Fibroblast of villous mesenchyme (primary cell): ENCODE measurements around the gene RAB44. TPM values are rescaled to one million over a fixed set of nuclear protein-coding genes. Genes with fewer than 3 reads are reported as not detected.

Experiments used
- DNase-seq: peaks from one replicate; pipeline ENCODE4 v3.0.0-alpha.2; 2010; ENCODE audit warnings: low read depth
- H3K4me3 ChIP-seq: 2 replicates; pipeline ENCODE4 v1.5.1; 2011; ENCODE audit warnings: low read depth, mild to moderate bottlenecking, low read length
- CTCF ChIP-seq: IDR thresholded peaks from 2 replicates; pipeline ENCODE4 v1.5.1; 2012; ENCODE audit warnings: low read depth, mild to moderate bottlenecking, low read length; ENCODE audit not compliant: insufficient read depth
- total RNA-seq: library from RNA; depleted of rRNA; stranded (reverse); fragments of >200 nt; gene quantifications from 2 replicates; pipeline ENCODE4 v1.2.3, GENCODE V29; 2012

The RAB44 gene
- total RNA-seq, 1 donor: not detected

- no peak for TF ChIP-seq CTCF
- H3K4me3 ChIP-seq: no peak overlapping the region
- no peak for DNase-seq
Observed at GRCh38 chr6:36745283-36745682, 47.7 kb downstream of the RAB44 start.

- no peak for DNase-seq
- no peak overlapping the region for H3K4me3 ChIP-seq
Observed at GRCh38 chr6:36745836-36746235, 48.2 kb downstream of the RAB44 start.

GRCh38 chr6:36746251-36746650, 48.6 kb downstream of the RAB44 start:
- TF ChIP-seq CTCF: no peak
- DNase-seq: no peak
- no peak overlapping the region for H3K4me3 ChIP-seq

More at GRCh38 chr6:36745836-36746235, 48.2 kb downstream of the RAB44 start:
- no peak for TF ChIP-seq CTCF

GRCh38 chr6:36749829-36750489, 52.3 kb downstream of the RAB44 start:
- no peak for TF ChIP-seq CTCF
- no peak for DNase-seq
- H3K4me3 ChIP-seq: no peak overlapping the region

GRCh38 chr6:36751091-36751490, 53.5 kb downstream of the RAB44 start:
- TF ChIP-seq CTCF: no peak
- no peak for DNase-seq
- no peak overlapping the region for H3K4me3 ChIP-seq

- no peak overlapping the region for H3K4me3 ChIP-seq
- no peak for DNase-seq
- TF ChIP-seq CTCF: no peak
Observed at GRCh38 chr6:36751833-36752186, 54.2 kb downstream of the RAB44 start.
